Subcutaneous adipose tissue (tissue), 4 donors: ENCODE data around the gene UBA1. TPM values are rescaled to one million over a fixed set of nuclear protein-coding genes. Genes with fewer than 3 reads are reported as not detected.

ENCODE experiments used
- total RNA-seq, 4 donors: library from RNA; depleted of rRNA; stranded (reverse); fragments of >200 nt; gene quantifications; one replicate each; pipeline ENCODE4 v1.1.0, GENCODE V29; 2016
- TF ChIP-seq, protein P1 (sequence below): fragments of 450-650 bp; IDR thresholded peaks from one replicate; pipeline ENCODE4 v1.5.1; 2016; ENCODE audit warnings: low read depth, mild to moderate bottlenecking, control low read depth, antibody characterized with exemption, moderate library complexity

Gene UBA1
- total RNA-seq, 4 donors from 2014 or later, result 106 to 137 (median 119) TPM

DNA sequence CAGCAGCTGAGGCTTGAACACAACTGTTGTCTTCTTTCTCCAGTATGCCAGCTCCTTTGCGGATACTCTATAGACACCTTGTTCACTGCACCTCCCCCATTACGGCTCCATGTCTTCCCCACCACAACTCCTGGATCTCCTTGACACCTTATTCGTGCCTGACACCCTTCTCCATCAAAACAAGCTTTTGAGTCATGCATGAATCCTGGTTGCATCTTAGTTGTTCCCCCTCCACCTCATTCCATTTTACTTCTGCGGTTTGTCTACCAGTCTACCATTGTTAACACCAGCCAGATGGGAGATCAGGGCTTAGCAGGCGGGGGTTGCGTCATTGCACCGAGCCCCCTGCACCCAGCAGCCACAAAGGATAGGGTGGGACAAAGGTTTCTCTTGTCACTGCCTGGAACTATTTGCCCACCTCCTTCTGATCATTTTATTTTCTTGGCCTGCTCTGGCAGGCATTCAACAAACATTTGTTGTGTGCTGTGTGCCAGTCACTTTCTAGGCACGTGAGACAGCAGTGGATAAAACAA, 22.8 kb downstream of the UBA1 start:
- TF ChIP-seq, protein P1, sequence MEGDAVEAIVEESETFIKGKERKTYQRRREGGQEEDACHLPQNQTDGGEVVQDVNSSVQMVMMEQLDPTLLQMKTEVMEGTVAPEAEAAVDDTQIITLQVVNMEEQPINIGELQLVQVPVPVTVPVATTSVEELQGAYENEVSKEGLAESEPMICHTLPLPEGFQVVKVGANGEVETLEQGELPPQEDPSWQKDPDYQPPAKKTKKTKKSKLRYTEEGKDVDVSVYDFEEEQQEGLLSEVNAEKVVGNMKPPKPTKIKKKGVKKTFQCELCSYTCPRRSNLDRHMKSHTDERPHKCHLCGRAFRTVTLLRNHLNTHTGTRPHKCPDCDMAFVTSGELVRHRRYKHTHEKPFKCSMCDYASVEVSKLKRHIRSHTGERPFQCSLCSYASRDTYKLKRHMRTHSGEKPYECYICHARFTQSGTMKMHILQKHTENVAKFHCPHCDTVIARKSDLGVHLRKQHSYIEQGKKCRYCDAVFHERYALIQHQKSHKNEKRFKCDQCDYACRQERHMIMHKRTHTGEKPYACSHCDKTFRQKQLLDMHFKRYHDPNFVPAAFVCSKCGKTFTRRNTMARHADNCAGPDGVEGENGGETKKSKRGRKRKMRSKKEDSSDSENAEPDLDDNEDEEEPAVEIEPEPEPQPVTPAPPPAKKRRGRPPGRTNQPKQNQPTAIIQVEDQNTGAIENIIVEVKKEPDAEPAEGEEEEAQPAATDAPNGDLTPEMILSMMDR, result no peak

DNA sequence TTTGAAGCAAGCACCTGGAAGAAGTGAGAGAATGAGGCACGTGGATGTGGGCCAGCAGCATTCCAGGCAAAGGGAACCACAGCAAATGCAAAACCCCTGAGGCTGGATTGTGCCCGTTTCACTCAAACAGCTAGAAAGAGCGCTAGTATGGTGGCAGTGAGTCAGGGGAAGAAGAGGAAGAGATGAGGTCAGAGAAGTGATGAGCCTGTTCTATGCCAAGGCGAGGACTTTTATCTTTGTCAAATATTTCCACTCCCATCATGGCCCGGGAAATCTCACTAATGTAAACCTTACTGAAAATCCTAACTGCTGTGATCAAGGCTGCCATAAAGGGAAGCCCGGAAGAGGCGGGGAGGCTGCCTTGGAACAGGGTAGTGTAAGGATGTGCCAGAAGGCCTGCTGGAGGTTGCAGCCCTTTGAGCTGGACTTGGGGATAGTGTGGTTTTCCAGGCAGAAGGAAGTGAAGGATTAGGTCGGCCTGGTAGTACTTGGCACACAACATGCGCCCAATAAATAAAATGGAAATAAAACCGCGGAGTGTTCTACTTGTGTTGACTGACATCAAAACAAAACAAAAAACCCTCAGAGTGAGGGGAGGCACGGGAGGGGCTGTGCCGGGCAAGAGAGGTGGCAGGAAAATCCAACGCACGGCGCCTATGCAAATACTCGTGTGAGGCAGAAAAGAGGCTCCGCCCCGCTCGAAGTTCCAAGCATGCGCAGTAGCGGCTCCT, 23.7 kb downstream of the UBA1 start:
- TF ChIP-seq, protein P1, result no peak

GRCh38 chrX:47217852-47218279, 24.2 kb downstream of the UBA1 start:
- TF ChIP-seq, protein P1, result no peak

DNA sequence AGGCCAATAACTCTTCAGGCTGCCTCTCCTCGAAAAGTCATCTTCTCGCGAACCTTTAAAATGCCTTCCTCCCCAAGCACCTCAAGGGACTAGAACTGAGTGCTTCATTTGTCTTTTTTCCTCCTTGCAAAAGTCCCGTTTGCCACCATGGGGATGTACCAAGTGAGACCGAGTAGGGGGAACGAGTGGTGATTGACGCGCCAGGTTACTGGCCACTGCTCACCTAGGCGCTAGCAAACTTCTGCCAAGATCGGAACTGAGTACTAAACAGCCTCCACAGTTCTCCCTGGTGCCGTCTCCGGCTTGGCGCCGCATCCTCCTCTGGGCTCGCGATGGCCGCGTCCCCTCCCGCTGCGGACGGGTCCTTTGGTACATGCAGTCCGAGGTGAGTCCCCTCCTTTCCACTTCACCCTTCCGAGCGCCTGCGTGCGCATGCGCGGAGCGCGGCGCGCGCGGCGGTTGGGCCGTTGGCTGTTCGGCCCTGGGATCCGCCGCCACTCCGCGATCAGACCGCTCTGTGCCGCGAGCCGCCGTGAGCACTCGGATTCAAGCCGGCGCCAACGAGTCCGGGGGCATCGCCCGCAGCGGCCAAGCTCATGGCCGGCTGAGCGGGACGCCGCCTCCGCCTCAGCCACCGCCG, 24.8 kb downstream of the UBA1 start, which contains the start of gene CDK16:
CDK16 (plus strand) TSS at position 402 of the 640 bp plus-strand sequence. CDS start 4,877 bp downstream, outside the sequence.
- TF ChIP-seq, protein P1, result no peak

- TF ChIP-seq, protein P1, result no peak
Observed at GRCh38 chrX:47218920-47219815, 25.5 kb downstream of the UBA1 start.

- TF ChIP-seq, protein P1, result no peak
Observed at GRCh38 chrX:47221756-47222155, 28.1 kb downstream of the UBA1 start.
